ENCODE data around the gene SNX27.

- TF ChIP-seq, protein P1, sequence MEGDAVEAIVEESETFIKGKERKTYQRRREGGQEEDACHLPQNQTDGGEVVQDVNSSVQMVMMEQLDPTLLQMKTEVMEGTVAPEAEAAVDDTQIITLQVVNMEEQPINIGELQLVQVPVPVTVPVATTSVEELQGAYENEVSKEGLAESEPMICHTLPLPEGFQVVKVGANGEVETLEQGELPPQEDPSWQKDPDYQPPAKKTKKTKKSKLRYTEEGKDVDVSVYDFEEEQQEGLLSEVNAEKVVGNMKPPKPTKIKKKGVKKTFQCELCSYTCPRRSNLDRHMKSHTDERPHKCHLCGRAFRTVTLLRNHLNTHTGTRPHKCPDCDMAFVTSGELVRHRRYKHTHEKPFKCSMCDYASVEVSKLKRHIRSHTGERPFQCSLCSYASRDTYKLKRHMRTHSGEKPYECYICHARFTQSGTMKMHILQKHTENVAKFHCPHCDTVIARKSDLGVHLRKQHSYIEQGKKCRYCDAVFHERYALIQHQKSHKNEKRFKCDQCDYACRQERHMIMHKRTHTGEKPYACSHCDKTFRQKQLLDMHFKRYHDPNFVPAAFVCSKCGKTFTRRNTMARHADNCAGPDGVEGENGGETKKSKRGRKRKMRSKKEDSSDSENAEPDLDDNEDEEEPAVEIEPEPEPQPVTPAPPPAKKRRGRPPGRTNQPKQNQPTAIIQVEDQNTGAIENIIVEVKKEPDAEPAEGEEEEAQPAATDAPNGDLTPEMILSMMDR (IDR thresholded peaks at IDR 0.05 in 4 of 5, conservative IDR thresholded peaks at IDR 0.05 in 1 of 5) = no peak
- no peak for TF ChIP-seq POLR2A (IDR thresholded peaks at IDR 0.05)
These were observed 94.9 kb downstream of the SNX27 start for GRCh38 chr1:151706464-151707415.

Data from gastrocnemius medialis (tissue), 4 donors.